Tibial nerve (tissue), 4 donors: ENCODE measurements around the gene STUM. TPM values are rescaled to one million over a fixed set of nuclear protein-coding genes. Genes with fewer than 3 reads are reported as not detected.

Source experiments
- DNase-seq, 2 donors: peaks; one replicate each; pipeline ENCODE4 v3.0.0-alpha.2; 2019; ENCODE audit warnings: low spot score in 2 of 2
- H3K27ac ChIP-seq, 4 donors: fragments of 200-600 bp; sonication (generic) in 3 of 4; one replicate each; pipeline ENCODE4 v1.5.1; 2017 to 2019; ENCODE audit warnings: mild to moderate bottlenecking in 1 of 4
- H3K27me3 ChIP-seq, 2 donors: fragments of 200-600 bp; sonication (generic) in 1 of 2; one replicate each; pipeline versions ENCODE4 v1.5.1 to v1.6.0; 2017 to 2019
- H3K36me3 ChIP-seq, 3 donors: fragments of 200-600 bp; sonication (generic); one replicate each; pipeline ENCODE4 v1.5.1; 2018 to 2019
- H3K4me1 ChIP-seq, 4 donors: fragments of 200-600 bp; sonication (generic) in 3 of 4; one replicate each; pipeline ENCODE4 v1.5.1; 2017 to 2019
- H3K4me3 ChIP-seq, 4 donors: fragments of 200-600 bp; sonication (generic) in 3 of 4; one replicate each; pipeline ENCODE4 v1.5.1; 2017 to 2019; ENCODE audit warnings: mild to moderate bottlenecking in 1 of 4, moderate library complexity in 1 of 4
- H3K9me3 ChIP-seq, 4 donors: fragments of 200-600 bp; sonication (generic) in 3 of 4; one replicate each; pipeline ENCODE4 v1.5.1; 2017 to 2019
- EP300 ChIP-seq, 2 donors: sonication (generic); formaldehyde crosslinking; IDR thresholded peaks; one replicate each; pipeline ENCODE4 v1.6.1; 2017; ENCODE audit warnings: antibody characterized with exemption in 2 of 2, mild to moderate bottlenecking in 1 of 2
- POLR2A ChIP-seq, 2 donors: fragments of 450-650 bp; IDR thresholded peaks; one replicate each; pipeline ENCODE4 v1.6.1; 2017; ENCODE audit warnings: antibody characterized with exemption in 2 of 2, mild to moderate bottlenecking in 2 of 2, moderate library complexity in 2 of 2
- WGBS, 2 donors: methylation state at CpG; one replicate each; pipeline ENCODE4 v1.1.5; 2018; 5-methylcytosine and 5-hydroxymethylcytosine counted together
- total RNA-seq, 4 donors: library from RNA; depleted of rRNA; stranded (reverse); fragments of >200 nt; gene quantifications; one replicate each; pipeline ENCODE4 v1.1.0, GENCODE V29; 2016
- TF ChIP-seq, protein P1 (sequence below), 5 experiments: fragments of 200-600 bp in 3 of 5; fragments of 450-650 bp in 2 of 5; sonication (generic) in 3 of 5; IDR thresholded peaks; one replicate each; pipeline ENCODE4 v1.5.1; 2016 to 2019; ENCODE audit warnings: antibody characterized with exemption in 5 of 5, mild to moderate bottlenecking in 3 of 5, moderate library complexity in 2 of 5

STUM gene
- total RNA-seq, 4 donors from 2014 or later, result 4.8 to 7.5 (median 6.9) TPM

DNA sequence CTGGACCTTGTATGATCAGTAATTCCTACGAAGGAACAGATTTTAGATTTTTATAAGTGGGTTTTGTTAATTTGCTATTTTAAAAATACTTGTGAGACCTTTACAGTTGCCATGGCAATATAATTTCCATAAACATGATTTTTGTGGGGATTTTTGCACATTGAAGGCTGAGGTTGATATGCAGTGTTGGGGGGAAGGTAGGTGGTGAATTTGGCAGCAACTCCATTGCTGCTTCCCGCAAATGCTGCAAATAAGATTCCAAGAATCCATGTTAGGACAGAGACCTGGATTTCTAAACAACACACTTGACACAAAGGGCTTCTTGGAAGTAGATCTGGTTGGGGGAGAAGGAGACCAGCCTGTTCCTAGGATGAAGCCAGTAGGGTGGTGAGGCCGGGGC is 18.2 kb downstream of the STUM start:
- no peak overlapping the region for H3K27ac ChIP-seq
- H3K9me3 ChIP-seq, result no peaks in the 10 kb centered on the region
- 90 to 91% methylated on average over 3 of the region's 3 CpGs for WGBS, 2 donors
- H3K4me3 ChIP-seq, result no peak overlapping the region
- H3K36me3 ChIP-seq, result no peaks in the 10 kb centered on the region
- H3K27me3 ChIP-seq, result no peaks in the 10 kb centered on the region
- DNase-seq, result no peak
- TF ChIP-seq POLR2A (IDR thresholded peaks at IDR 0.05) (no peak), EP300 (IDR thresholded peaks at IDR 0.05) (no peak)
- TF ChIP-seq, protein P1, sequence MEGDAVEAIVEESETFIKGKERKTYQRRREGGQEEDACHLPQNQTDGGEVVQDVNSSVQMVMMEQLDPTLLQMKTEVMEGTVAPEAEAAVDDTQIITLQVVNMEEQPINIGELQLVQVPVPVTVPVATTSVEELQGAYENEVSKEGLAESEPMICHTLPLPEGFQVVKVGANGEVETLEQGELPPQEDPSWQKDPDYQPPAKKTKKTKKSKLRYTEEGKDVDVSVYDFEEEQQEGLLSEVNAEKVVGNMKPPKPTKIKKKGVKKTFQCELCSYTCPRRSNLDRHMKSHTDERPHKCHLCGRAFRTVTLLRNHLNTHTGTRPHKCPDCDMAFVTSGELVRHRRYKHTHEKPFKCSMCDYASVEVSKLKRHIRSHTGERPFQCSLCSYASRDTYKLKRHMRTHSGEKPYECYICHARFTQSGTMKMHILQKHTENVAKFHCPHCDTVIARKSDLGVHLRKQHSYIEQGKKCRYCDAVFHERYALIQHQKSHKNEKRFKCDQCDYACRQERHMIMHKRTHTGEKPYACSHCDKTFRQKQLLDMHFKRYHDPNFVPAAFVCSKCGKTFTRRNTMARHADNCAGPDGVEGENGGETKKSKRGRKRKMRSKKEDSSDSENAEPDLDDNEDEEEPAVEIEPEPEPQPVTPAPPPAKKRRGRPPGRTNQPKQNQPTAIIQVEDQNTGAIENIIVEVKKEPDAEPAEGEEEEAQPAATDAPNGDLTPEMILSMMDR (IDR thresholded peaks at IDR 0.05), result no peak
- peaks cover 0 to 14% (median 4%) of the 10 kb centered on the region in 4 donors for H3K4me1 ChIP-seq

DNA sequence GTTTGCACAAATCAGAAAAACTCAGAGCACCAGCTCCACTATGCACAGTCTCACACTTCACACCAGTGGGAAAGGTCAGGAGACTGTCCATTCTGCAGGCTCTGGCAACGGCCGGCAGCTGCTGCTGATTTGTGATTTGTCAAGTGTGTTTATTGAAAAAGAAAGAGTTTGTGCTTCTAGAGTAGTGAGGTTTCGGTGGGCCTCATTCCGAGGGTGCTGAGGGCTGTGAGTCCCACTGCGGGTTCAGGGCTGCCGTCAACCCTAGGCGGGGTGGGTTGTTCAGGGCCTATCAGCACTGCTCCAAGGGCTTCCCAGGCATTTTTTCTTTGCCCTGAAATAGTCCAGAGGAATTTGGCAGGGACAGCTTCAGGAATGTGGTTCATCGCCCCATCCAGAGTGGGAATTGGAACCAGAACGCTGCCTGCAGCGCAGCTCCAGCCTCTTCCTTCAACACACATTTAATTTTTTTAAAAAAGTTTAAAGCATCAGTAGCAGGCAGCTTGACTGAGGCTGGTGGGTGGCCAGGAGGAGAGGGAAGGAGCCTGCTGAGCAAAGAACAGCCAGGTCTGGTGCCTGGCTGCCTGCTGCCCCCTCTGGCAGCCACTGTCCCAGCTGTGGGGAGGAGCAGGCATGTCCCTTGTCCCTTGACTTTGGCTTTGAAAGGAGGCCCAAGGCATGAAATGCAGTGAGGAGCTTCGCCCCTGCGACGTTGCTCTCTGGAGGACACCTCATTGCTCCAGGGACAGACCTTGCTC is 19.7 kb downstream of the STUM start:
- TF ChIP-seq EP300 (IDR thresholded peaks at IDR 0.05) (no peak), POLR2A (IDR thresholded peaks at IDR 0.05) (no peak)
- TF ChIP-seq, protein P1 (IDR thresholded peaks at IDR 0.05), result peak in 1 of 5 experiments; percentile 16
- peaks cover 0 to 14% (median 3%) of the 10 kb centered on the region in 4 donors for H3K4me1 ChIP-seq
- no peaks in the 10 kb centered on the region for H3K9me3 ChIP-seq
- DNase-seq, result no peak
- no peaks in the 10 kb centered on the region for H3K36me3 ChIP-seq
- no peak overlapping the region for H3K4me3 ChIP-seq
- H3K27ac ChIP-seq, result peak overlapping the region in 2 of 4 donors; percentile 33 to 57
- no peaks in the 10 kb centered on the region for H3K27me3 ChIP-seq
- 43 to 47% methylated on average over 13 of the region's 13 CpGs for WGBS, 2 donors

- H3K4me3 ChIP-seq, result no peak overlapping the region
- DNase-seq, result no peak
- H3K27me3 ChIP-seq, result no peaks in the 10 kb centered on the region
- no peaks in the 10 kb centered on the region for H3K36me3 ChIP-seq
- TF ChIP-seq, protein P1 (IDR thresholded peaks at IDR 0.05), result no peak
- TF ChIP-seq POLR2A (IDR thresholded peaks at IDR 0.05) (no peak), EP300 (IDR thresholded peaks at IDR 0.05) (no peak)
- WGBS, 2 donors, result 88 to 92% methylated on average over 6 of the region's 6 CpGs
- H3K9me3 ChIP-seq, result no peaks in the 10 kb centered on the region
- peak overlapping the region in 1 of 4 donors; percentile 33 for H3K27ac ChIP-seq
- peaks cover 0 to 14% (median 2%) of the 10 kb centered on the region in 4 donors for H3K4me1 ChIP-seq
These were observed 20.6 kb downstream of the STUM start for GRCh38 chr1:226568975-226569741.

DNA sequence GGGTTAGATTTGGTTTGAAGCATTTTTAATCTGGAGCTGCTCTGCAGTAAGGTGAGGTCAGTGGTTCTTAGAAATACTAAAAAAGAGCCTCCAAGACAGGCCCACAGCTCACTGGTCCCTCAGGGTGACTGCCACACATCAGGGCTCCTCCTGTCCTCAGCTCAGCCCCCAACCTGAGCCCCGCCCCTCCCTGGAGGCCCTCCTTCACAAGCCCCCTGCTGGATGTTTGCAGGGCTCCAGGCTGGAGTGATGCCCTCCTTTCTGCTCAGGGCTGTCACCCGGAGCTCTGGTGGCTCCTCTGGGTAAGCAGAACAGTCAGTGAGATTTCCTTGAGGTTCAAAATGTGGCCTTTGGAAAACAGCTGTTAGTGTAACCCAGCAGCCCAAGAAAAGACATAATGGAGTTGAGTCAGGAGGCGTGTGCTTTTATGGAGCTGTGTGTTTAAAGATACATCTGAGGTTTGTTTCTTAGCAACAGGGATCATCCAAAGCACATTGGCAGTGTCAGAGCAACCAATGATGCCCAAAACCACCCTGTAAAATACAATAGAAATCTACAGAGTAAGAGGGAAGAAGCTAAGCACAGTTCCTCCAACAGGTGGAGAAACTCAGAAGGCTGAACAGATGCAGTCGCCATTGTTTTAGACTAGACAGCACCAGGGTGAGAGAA is 21.4 kb downstream of the STUM start:
- Histone ChIP-seq H3K9me3 (no peaks in the 10 kb centered on the region), H3K4me1 (peaks cover 0 to 14% (median 2%) of the 10 kb centered on the region in 4 donors), H3K36me3 (no peaks in the 10 kb centered on the region), H3K27ac (no peak overlapping the region), H3K4me3 (no peak overlapping the region), H3K27me3 (no peaks in the 10 kb centered on the region)
- 58 to 74% methylated on average over 4 of the region's 4 CpGs for WGBS, 2 donors
- no peak for DNase-seq
- TF ChIP-seq POLR2A (IDR thresholded peaks at IDR 0.05) (no peak), EP300 (IDR thresholded peaks at IDR 0.05) (no peak)
- TF ChIP-seq, protein P1 (IDR thresholded peaks at IDR 0.05), result no peak
